KBM-7 (cell line): ENCODE results near the gene NHP2.
"Not testable (repeated sequence)": the region's sequence is repeated elsewhere in the genome, so short reads cannot be mapped to it uniquely, and the experiment has no call there.

ENCODE experiments used
- DNase-seq: peaks from one replicate; pipeline ENCODE4 v3.0.0-alpha.2; 2015
- in situ Hi-C: fragments of 300-500 bp; cut with MboI; formaldehyde crosslinking; loops from 2 replicates; pipeline ENCODE4 v1.14.3; 2020; ENCODE audit warnings: low sequenced_read_pairs, low pct_unique_long_range_greater_than_20kb, mixed read lengths

NHP2 gene

GRCh38 chr5:178142642-178143041 is 11.0 kb downstream of the NHP2 start:
- DNase-seq: no peak
- in situ Hi-C loops: no loop called here

DNA sequence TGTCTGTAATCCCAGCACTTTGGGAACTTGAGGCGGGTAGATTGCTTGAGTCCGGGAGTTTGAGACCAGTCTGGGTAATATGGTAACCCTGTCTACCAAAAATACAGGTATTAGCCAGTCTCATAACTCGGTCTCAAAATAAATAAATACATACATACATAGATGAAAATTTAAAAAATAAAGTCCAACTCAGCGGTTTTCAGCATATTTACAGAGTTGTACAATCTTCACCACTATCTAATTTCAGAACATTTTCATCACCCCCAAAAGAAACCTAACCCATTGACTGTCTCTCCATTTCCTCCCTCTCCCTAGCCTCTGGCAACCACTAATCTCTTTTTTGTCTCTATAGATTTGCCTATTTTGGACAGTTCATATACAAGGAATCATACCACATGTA is 12.1 kb downstream of the NHP2 start:
- in situ Hi-C loops: no loop called here
- no peak for DNase-seq

GRCh38 chr5:178137991-178138390 is 15.7 kb downstream of the NHP2 start:
- in situ Hi-C loops: no loop called here
- no peak for DNase-seq

DNA sequence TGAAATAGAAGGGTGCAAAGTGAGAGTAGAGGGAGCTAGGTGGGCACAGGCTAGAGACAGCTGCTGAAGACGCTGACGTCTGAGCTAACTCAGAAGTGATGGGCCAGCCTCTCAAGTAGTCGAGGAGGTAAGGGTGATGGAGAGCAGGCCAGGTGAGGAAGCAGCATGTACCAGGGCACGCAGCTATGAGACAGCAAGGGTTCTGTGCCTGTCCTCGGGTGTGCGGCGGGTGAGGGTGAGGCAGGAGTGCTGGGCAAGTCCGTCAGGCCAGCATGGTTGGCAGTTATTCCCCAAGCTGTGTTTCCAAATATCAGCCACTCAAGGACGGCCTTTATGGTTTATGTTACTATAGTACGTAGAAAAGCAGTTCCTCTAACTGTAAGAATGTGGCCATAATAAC is 16.7 kb downstream of the NHP2 start:
- no peak for DNase-seq
- in situ Hi-C loops: no loop called here

DNA sequence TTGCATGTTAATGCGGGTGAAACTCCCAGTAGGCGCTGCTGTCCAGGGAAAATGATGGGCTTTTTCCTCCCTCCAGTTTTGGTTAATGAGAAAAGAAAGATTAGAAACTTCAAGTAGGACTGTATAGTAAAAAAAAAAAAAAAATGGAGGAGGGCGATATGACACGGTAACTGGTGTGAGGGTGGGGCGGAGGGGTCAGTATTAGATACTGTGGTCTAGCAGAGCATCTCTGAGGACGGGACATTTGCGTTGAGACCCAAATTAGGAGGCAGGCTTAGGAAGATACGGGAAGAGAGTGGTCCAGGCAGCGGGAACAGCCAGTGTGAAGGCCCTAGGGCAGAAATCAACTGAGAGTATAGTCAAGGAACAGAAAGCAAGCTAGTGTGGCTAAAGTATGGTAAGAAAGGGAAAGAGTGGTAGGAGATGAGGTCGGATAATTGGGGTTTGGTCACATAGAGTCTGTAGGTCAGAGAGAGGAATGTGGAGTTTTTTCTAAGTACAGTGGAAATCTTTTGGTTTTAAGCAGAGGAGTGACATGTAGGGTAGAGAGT is 22.2 kb downstream of the NHP2 start:
- in situ Hi-C loops: no loop called here
- DNase-seq: no peak

DNA sequence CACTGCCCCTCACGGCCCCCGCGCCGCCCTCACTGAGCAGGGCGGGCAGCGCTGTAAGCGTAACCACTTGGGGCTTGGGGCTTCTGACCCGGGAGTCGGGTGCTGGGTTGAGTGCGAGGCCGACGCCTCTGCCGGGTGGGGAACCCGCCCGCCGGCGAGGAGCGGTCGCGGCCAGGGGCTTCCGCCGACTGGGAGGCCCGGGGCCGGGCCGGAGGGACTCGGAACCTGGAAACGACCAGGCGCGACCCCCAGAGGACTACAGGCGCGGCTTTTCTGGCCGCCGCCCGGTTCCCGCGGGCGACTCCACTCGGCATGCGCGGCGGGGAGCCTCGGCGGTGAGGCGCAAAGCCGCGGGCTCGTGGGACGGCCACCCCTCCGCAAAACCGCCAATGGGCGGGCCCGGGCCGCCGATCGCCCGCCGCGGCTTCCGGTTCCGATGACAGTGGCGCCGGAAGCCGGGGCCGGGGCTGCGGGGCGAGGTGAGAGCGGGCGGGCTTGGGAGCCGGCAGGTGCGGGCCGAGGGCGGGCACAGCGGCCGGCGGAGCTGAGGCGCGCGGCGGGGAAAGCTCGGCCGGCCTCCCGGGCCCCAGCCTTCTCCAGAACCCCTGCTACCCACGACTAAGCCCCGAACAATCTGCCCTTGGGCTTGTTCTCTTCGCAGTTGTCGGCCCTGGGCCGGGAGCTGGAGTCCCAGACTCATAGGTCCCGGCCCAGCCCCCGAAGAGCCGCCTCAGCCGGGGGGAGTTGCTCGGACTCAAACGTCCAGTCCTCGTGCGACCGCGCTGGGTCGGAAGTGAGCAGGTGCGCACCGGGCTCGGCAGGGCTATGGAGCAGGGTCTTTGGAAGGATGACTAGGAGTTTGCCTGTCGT is 22.9 kb downstream of the NHP2 start, which contains the start of gene RMND5B:
Gene RMND5B (plus strand): TSS at position 439 of the 870 bp plus-strand sequence. CDS start 7,106 bp downstream, outside the sequence.
- in situ Hi-C loops: no loop called here
- DNase-seq: peak; percentile 83

DNA sequence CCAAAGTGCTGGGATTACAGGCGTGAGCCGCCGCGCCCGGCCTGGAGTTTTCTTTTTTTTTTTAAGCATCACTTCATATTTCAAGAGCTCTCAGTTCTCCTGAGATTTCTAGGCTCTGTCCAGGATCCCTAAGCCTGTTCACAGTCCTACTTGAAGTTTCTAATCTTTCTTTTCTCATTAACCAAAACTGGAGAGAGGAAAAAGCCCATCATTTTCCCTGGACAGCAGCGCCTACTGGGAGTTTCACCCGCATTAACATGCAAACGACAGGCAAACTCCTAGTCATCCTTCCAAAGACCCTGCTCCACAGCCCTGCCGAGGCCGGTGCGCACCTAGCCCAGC is 23.5 kb downstream of the NHP2 start:
- DNase-seq, in situ Hi-C loops: not testable (repeated sequence)

GRCh38 chr5:178129296-178129695 is 24.4 kb downstream of the NHP2 start:
- DNase-seq: no peak
- in situ Hi-C loops: no loop called here

- in situ Hi-C loops: not testable (repeated sequence)
These were observed 26.2 kb downstream of the NHP2 start for GRCh38 chr5:178127300-178128009.

GRCh38 chr5:178126556-178126955 is 27.1 kb downstream of the NHP2 start:
- in situ Hi-C loops: no loop called here

More at GRCh38 chr5:178127300-178128009, 26.2 kb downstream of the NHP2 start:
- DNase-seq: not testable (repeated sequence)

DNA sequence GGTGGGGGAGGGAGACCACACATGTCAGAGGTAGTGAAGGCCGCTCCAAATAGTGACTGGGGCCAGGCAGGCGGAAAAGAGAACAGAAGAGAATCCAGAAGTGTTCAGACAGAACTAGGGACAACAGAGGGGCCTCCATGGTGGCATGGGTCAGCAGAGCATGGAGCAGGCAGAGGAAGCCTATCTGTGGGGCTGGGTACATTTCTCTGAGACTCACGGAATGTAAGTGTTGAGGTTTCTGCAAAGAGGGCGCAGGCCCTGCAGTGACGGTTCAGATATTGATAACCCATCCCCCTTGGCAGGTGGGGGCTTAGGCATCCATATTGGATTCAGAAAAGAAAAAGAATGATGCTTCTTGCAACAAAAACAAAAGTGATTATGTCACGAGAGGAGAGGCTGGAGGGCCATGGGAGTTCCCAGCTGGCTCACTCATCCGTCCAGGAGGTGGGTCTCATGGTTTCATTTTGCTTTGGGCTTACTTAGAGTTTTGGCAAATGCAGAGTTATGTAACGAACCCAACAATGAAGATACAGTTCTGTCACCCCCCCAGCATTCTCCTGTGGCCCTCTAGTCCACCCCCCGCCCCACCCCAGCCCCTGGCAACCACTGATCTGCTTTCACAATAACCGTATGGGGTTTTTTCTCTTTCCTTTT is 28.3 kb downstream of the NHP2 start:
- in situ Hi-C loops: no loop called here
- DNase-seq: no peak

More at GRCh38 chr5:178126556-178126955, 27.1 kb downstream of the NHP2 start:
- DNase-seq: no peak

GRCh38 chr5:178123966-178124925 is 29.4 kb downstream of the NHP2 start:
- in situ Hi-C loops: no loop called here
- no peak for DNase-seq

DNA sequence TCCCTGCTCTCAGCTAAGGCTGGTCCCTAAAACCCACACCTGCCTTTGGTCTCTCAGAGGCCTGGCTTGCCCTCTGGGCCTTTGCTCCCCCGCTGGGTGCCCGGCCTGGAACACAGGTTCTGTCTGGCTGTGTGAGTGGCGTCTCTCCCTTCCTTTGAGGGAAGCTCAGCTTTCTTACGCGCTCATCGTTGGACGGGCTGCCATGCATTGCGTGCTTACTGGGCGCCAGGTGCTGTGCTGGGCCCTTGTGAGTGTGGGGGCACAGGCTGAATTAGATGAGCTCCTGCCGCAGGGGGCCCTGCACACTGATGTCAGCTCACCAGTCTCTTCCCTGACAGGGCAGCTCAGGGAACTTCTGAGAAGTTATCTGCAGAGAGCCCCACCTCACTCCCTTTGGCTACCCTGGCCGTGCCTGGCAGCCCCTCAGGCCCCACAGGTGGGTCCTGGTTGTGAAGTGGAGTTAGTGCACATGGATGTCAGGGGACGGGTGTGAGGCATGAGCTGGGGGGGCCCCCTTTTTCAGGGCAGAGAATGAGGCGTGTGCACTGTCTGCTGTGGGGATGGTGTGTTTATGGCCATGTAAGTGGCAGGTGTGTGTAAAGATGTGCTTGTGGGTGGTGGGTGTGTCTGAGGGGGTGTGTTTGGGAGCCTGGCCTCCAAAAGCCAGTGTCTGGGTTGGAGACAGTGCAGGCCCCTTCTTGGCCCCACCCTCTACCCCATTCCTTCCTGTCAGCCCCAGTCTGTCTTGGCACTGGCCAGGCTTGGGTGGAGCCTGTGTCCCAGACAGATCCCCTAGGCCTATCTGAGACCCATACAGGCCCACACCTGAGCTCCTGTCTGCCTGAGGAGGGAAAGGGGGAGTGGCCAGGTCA is 30.4 kb downstream of the NHP2 start:
- no peak for DNase-seq
- in situ Hi-C loops: no loop called here

GRCh38 chr5:178122346-178122745 is 31.3 kb downstream of the NHP2 start:
- no peak for DNase-seq
- in situ Hi-C loops: no loop called here

- no peak for DNase-seq
- in situ Hi-C loops: no loop called here
These were observed 32.1 kb downstream of the NHP2 start for GRCh38 chr5:178121391-178122276.

GRCh38 chr5:178120607-178121357 is 32.9 kb downstream of the NHP2 start:
- DNase-seq: peak; percentile 93
- in situ Hi-C loops: no loop called here
